Nephron (organoid): Measurements from ENCODE around the gene TRIM44.

Experiments used
- H3K27ac Mint-ChIP-seq, 3 experiments: 2 replicates each; pipeline ENCODE4 v1.8.0; 2020; ENCODE audit warnings: mixed read lengths in 3 of 3, mild to moderate bottlenecking in 2 of 3, moderate library complexity in 1 of 3
- H3K27me3 Mint-ChIP-seq: 2 replicates; pipeline ENCODE4 v1.8.0; 2021; ENCODE audit warnings: low read depth, mild to moderate bottlenecking, moderate library complexity, mixed read lengths
- H3K36me3 Mint-ChIP-seq: 2 replicates; pipeline ENCODE4 v1.8.0; 2020; ENCODE audit warnings: low read depth, mixed read lengths
- H3K4me1 Mint-ChIP-seq: 2 replicates; pipeline ENCODE4 v1.8.0; 2020; ENCODE audit warnings: mixed read lengths
- H3K4me3 Mint-ChIP-seq, 3 experiments: 2 replicates each; pipeline ENCODE4 v1.8.0; 2020; ENCODE audit warnings: mild to moderate bottlenecking in 3 of 3, mixed read lengths in 3 of 3, moderate library complexity in 2 of 3
- H3K9me3 Mint-ChIP-seq: 2 replicates; pipeline ENCODE4 v1.8.0; 2020; ENCODE audit warnings: mixed read lengths
- TF ChIP-seq, protein P1 (sequence below), 3 experiments: fragments of 200-600 bp; sonication (generic); IDR thresholded peaks; one replicate each; pipeline ENCODE4 v1.5.0; 2021; ENCODE audit warnings: antibody characterized with exemption in 3 of 3; ENCODE audit not compliant: unreplicated experiment in 3 of 3

The TRIM44 gene

DNA sequence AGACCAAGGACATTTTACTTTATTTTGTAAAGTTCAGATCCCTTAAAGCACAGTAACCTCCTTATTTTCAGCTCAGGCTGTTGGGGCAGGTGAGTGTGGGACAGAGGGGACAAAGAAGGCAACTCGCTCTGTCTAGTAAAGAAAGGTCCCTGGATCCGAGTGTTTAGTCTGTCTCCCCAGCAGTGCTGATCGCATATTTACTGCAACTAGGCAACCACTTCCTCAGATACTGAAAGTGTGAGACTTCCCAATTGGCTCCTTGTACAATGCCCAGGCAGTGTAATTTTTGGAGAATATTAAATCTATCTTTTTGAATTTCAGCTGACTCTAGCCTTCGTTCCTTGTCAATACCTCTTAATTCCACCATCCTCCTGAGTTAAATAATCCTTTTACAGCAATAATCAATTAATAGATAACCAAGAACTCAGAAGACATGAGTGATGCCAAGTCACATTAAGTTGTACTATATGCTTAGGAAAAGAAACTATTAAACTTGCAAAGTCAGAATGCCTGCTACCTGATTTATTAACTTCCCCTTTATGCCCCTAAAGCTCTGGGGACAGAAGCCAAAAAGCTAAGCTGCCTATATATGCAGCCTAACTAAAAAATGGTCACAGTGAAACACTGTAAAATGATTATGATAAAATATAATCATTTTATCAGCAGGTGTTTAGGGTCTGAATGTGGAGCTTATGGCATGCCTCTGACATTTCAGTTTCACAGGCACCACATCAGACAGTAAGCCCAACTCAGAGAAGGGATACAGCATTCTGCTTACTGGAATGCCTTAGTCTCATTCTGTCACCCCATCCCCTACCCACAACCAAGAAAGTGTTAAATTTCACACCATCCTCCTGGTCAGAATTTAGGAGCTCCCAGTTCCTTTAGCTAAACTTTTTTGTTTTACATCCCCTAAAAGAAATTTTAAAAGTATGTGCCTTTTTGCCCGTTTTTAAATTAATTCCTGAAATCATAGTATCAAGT, 138.7 kb downstream of the TRIM44 start:
- Mint-ChIP-seq H3K27me3 (no peaks in the 10 kb centered on the region), H3K4me3 (no peak overlapping the region), H3K27ac (peak overlapping the region in 1 of 3 experiments; percentile 20), H3K36me3 (peaks cover 12% of the 10 kb centered on the region), H3K4me1 (peaks cover 3% of the 10 kb centered on the region), H3K9me3 (no peaks in the 10 kb centered on the region)
- TF ChIP-seq, protein P1, sequence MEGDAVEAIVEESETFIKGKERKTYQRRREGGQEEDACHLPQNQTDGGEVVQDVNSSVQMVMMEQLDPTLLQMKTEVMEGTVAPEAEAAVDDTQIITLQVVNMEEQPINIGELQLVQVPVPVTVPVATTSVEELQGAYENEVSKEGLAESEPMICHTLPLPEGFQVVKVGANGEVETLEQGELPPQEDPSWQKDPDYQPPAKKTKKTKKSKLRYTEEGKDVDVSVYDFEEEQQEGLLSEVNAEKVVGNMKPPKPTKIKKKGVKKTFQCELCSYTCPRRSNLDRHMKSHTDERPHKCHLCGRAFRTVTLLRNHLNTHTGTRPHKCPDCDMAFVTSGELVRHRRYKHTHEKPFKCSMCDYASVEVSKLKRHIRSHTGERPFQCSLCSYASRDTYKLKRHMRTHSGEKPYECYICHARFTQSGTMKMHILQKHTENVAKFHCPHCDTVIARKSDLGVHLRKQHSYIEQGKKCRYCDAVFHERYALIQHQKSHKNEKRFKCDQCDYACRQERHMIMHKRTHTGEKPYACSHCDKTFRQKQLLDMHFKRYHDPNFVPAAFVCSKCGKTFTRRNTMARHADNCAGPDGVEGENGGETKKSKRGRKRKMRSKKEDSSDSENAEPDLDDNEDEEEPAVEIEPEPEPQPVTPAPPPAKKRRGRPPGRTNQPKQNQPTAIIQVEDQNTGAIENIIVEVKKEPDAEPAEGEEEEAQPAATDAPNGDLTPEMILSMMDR (IDR thresholded peaks at IDR 0.05; ENCODE audit: unreplicated experiment in 3 of 3), result no peak

DNA sequence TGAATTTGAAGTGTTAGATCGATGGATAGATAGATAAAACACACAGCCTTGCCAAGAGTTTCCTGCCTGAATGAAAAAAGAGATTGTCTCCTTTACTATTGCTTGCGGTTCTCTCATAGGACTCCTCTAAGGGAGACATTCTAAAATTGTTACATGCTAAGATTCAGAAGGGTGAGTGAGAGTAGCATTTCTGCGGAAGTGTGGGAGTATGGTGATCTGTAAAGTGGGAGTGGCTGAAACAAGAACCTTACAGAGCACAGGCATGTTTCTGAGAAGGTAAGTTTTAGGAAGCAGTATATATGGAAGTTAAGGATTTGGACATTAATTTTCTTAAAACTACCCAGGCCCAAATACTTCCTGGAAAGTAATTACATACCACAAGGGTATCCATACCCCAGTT, 139.6 kb downstream of the TRIM44 start:
- H3K27ac Mint-ChIP-seq, result no peak overlapping the region
- H3K4me1 Mint-ChIP-seq, result peaks cover 3% of the 10 kb centered on the region
- no peak overlapping the region for H3K4me3 Mint-ChIP-seq
- TF ChIP-seq, protein P1 (IDR thresholded peaks at IDR 0.05; ENCODE audit: unreplicated experiment in 3 of 3), result no peak
- H3K27me3 Mint-ChIP-seq, result no peaks in the 10 kb centered on the region
- peaks cover 16% of the 10 kb centered on the region for H3K36me3 Mint-ChIP-seq
- no peaks in the 10 kb centered on the region for H3K9me3 Mint-ChIP-seq

DNA sequence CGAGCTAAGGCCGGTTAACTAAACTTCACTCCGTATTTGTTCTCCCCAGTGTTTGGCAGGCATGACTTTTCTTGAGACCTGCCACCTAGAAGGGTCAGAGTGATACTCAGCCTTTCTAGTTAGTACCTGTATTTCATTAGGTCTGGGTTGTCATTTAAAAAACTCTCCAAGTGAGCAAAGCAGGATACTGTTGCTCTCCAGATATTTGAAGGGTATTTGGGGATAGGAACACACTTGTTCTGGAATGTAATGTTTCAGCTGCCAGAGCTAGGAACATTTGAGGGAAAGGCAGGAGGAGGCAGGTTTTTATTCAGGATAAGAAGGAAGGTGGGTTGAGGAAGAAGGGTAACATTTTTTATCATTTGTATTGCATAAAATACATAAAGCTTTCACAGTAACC, 140.1 kb downstream of the TRIM44 start:
- Mint-ChIP-seq H3K9me3 (no peaks in the 10 kb centered on the region), H3K4me3 (no peak overlapping the region), H3K36me3 (peaks cover 18% of the 10 kb centered on the region), H3K27me3 (no peaks in the 10 kb centered on the region), H3K27ac (no peak overlapping the region), H3K4me1 (peaks cover 3% of the 10 kb centered on the region)
- TF ChIP-seq, protein P1 (IDR thresholded peaks at IDR 0.05; ENCODE audit: unreplicated experiment in 3 of 3), result no peak

DNA sequence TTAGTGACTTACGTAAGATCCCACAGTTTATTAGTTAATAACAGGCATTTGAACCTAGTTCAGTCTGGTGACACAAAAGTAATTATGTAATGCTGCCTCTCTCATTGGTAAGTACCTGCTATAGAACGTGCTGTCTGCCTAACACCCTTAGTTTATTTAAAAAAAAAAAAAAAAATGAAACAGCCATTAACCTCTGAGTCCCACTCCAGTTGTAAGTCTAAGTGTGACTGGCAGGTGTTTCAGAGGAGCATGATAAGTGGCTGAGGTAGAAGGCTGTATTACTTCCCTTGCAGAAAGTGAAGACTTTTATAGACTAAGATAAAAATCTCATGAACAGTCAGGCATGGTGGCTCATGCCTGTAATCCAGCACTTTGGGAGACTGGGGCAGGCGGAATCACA, 140.5 kb downstream of the TRIM44 start:
- peaks cover 18% of the 10 kb centered on the region for H3K36me3 Mint-ChIP-seq
- H3K4me3 Mint-ChIP-seq, result no peak overlapping the region
- no peaks in the 10 kb centered on the region for H3K9me3 Mint-ChIP-seq
- TF ChIP-seq, protein P1 (IDR thresholded peaks at IDR 0.05; ENCODE audit: unreplicated experiment in 3 of 3), result no peak
- H3K4me1 Mint-ChIP-seq, result peaks cover 3% of the 10 kb centered on the region
- H3K27ac Mint-ChIP-seq, result no peak overlapping the region
- H3K27me3 Mint-ChIP-seq, result no peaks in the 10 kb centered on the region

DNA sequence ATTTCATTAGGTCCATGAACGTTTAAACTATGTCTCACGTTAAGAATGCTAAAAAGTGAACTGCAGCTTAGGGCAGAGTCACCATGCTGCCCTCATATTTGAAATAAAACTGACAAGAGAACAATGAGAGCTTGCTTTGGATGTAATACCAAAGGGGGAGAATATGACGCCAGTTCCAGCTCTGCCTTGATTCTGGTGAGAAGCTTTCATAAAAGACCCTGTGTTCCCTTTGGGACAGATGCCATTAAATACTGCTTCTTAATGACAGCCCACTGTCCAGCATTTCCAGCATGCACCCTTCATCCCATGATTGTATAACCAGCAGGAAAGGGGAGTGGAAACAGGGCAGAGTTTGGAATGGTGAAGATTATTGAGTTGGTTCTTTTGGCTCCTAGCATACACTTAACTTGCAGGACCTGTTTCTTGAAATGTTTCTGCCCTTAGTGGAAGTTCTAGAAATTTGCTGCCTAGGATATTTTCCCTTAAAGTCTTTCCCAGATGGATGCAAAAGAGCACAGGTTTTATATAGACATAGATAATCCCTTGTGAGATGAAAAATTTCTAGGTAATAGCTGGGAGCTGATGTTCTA, 142.0 kb downstream of the TRIM44 start:
- TF ChIP-seq, protein P1 (IDR thresholded peaks at IDR 0.05; ENCODE audit: unreplicated experiment in 3 of 3), result no peak
- Mint-ChIP-seq H3K27me3 (no peaks in the 10 kb centered on the region), H3K4me3 (no peak overlapping the region), H3K36me3 (peaks cover 17% of the 10 kb centered on the region), H3K9me3 (no peaks in the 10 kb centered on the region), H3K27ac (no peak overlapping the region), H3K4me1 (peaks cover 9% of the 10 kb centered on the region)
